Progenitor cell of endocrine pancreas (in vitro differentiated cells): ENCODE measurements around the gene PARN. TPM values are rescaled to one million over a fixed set of nuclear protein-coding genes. Genes with fewer than 3 reads are reported as not detected.
"Not testable (repeated sequence)": the region's sequence is repeated elsewhere in the genome, so short reads cannot be mapped to it uniquely, and the experiment has no call there.

ENCODE experiments used
- DNase-seq: peaks from one replicate; pipeline ENCODE4 v3.0.0; 2021; ENCODE audit warnings: low spot score; ENCODE audit not compliant: unreplicated experiment
- H3K27ac Mint-ChIP-seq: 2 replicates; pipeline ENCODE4 v1.8.0; 2021; ENCODE audit warnings: mild to moderate bottlenecking, moderate library complexity, mixed read lengths
- H3K27me3 Mint-ChIP-seq: 2 replicates; pipeline ENCODE4 v1.8.0; 2021; ENCODE audit warnings: mixed read lengths
- H3K36me3 Mint-ChIP-seq: 2 replicates; pipeline ENCODE4 v1.8.0; 2022; ENCODE audit warnings: mixed read lengths; ENCODE audit not compliant: insufficient read depth
- H3K4me1 Mint-ChIP-seq: 2 replicates; pipeline ENCODE4 v1.8.0; 2021; ENCODE audit warnings: low read depth, mixed read lengths
- H3K4me3 Mint-ChIP-seq: 2 replicates; pipeline ENCODE4 v1.8.0; 2021; ENCODE audit warnings: low read depth, mild to moderate bottlenecking, moderate library complexity, mixed read lengths
- H3K9me3 Mint-ChIP-seq: 2 replicates; pipeline ENCODE4 v1.8.0; 2021; ENCODE audit warnings: low read depth, mixed read lengths
- total RNA-seq: library from RNA; stranded (reverse); gene quantifications from 2 replicates; pipeline ENCODE4 v1.2.1, GENCODE V29; 2021
- TF ChIP-seq, protein P1 (sequence below): fragments of 200-600 bp; sonication (generic); IDR thresholded peaks from one replicate; pipeline ENCODE4 v1.5.0; 2021; ENCODE audit warnings: antibody characterized with exemption, mild to moderate bottlenecking; ENCODE audit not compliant: unreplicated experiment

Gene PARN
- total RNA-seq, 1 donor from 2014 or later = 31.4 TPM

DNA sequence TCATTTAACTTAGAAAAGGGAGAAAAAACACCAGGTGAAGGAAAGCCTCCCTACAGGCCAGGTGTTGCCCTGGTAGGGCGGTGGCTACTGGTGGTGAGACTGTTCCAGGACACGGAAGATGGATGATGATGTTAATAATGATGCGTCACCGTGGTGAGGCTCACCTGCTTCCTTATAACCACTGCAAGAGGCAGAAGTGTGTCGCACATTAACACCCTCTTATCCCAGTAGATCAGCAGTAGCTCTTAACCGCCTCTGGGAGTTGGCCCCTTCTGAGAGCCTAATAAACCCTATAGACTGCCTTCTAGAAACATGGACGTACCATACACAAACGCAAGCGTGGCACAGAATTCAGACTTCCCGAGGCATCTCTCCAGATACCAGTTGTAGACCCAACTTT lies 10.5 kb upstream of the PARN start:
- H3K27ac Mint-ChIP-seq = peak overlapping the region; percentile 25
- H3K4me1 Mint-ChIP-seq = peaks cover 35% of the 10 kb centered on the region
- DNase-seq = no peak
- peaks cover 10% of the 10 kb centered on the region for H3K36me3 Mint-ChIP-seq
- H3K4me3 Mint-ChIP-seq = no peak overlapping the region
- no peaks in the 10 kb centered on the region for H3K27me3 Mint-ChIP-seq
- TF ChIP-seq, protein P1, sequence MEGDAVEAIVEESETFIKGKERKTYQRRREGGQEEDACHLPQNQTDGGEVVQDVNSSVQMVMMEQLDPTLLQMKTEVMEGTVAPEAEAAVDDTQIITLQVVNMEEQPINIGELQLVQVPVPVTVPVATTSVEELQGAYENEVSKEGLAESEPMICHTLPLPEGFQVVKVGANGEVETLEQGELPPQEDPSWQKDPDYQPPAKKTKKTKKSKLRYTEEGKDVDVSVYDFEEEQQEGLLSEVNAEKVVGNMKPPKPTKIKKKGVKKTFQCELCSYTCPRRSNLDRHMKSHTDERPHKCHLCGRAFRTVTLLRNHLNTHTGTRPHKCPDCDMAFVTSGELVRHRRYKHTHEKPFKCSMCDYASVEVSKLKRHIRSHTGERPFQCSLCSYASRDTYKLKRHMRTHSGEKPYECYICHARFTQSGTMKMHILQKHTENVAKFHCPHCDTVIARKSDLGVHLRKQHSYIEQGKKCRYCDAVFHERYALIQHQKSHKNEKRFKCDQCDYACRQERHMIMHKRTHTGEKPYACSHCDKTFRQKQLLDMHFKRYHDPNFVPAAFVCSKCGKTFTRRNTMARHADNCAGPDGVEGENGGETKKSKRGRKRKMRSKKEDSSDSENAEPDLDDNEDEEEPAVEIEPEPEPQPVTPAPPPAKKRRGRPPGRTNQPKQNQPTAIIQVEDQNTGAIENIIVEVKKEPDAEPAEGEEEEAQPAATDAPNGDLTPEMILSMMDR = no peak
- no peaks in the 10 kb centered on the region for H3K9me3 Mint-ChIP-seq

DNA sequence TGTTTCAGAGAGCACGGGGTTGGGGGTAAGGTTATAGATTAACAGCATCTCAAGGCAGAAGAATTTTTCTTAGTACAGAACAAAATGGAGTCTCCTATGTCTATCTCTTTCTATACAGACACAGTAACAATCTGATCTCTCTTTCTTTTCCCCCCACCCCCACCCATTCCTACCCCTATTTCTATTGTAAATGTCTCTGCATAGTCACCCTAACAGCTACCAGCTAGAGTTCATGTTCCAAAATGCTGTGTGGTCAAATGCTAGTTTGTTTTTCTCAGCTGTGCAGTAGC lies 6.8 kb upstream of the PARN start:
- peak overlapping the region; percentile 53 for H3K4me3 Mint-ChIP-seq
- not testable (repeated sequence) for H3K27me3 Mint-ChIP-seq, H3K9me3 Mint-ChIP-seq, DNase-seq, H3K36me3 Mint-ChIP-seq
- peak overlapping the region; percentile 97 for H3K27ac Mint-ChIP-seq
- H3K4me1 Mint-ChIP-seq = peaks cover 50% of the 10 kb centered on the region

- Mint-ChIP-seq H3K27ac (peak overlapping the region; percentile 97), H3K4me1 (peaks cover 50% of the 10 kb centered on the region), H3K4me3 (peak overlapping the region; percentile 53)
- H3K36me3 Mint-ChIP-seq, H3K27me3 Mint-ChIP-seq, DNase-seq, H3K9me3 Mint-ChIP-seq: not testable (repeated sequence)
Observed at GRCh38 chr16:14636179-14636950, 6.3 kb upstream of the PARN start.

DNA sequence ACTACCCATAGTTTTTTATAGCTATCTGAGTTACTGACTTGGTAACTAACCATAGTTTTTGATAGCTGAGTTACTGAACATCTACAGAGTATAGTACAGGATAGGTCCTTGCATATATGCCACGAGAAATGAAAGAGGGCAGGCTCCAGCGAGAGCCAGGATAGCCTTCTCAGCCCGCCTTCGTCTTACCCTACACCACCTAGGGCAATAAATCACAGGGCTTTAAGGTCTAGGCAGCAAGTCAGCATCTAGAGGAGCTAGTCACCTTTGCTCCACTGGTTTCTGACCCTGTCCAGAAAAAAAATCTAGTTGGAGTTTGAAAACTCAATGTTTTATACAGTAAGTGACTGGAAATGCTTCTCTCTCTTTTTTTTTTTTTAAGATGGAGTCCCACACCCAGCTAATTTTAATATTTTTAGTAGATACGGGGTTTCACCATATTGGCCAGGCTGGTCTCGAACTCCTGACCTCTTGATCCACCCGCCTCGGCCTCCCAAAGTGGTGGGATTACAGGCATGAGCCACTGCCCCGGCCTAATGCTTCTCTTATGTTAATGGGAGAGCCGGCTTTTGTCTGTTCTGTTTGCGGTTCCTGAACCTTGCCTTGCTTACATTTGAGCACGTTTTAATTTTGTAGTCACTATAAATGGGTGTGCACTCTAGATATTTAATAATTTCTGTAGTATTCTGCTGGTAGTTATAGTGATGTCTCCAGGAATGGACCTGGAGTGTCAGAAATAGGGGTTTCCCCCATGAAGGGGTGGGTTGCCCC lies 5.5 kb upstream of the PARN start:
- DNase-seq = no peak
- Mint-ChIP-seq H3K4me1 (peaks cover 44% of the 10 kb centered on the region), H3K27me3 (no peaks in the 10 kb centered on the region), H3K9me3 (no peaks in the 10 kb centered on the region), H3K27ac (peak overlapping the region; percentile 97), H3K36me3 (peaks cover 7% of the 10 kb centered on the region), H3K4me3 (peak overlapping the region; percentile 53)
- TF ChIP-seq, protein P1 = no peak

DNA sequence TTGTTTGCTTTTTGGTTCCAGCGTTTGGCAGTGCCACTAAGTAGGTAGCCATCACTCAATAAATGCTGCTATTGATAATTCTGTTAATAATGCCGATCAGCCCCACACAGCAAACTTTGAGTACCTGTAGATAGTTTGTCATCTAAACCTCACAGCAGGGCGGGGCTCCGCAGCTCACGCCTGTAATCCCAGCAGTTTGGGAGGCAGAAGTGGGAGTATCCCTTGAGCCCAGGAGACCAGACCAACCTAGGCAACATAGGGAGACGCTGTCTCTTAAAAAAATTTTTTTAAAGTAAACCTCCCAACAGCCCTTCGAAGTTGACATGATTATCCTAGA lies 4.3 kb upstream of the PARN start:
- TF ChIP-seq, protein P1 = no peak

GRCh38 chr16:14632693-14633569 lies 2.9 kb upstream of the PARN start, which contains the start of gene BFAR:
Gene BFAR (plus strand): TSS chr16:14632951. CDS start chr16:14644347, 11,396 bp downstream.
- Mint-ChIP-seq H3K27ac (peak within 1 kb of the TSS; percentile 100), H3K36me3 (peaks cover 2% of the 10 kb centered on the region), H3K4me1 (peaks cover 45% of the 10 kb centered on the region), H3K27me3 (no peaks in the 10 kb centered on the region), H3K9me3 (peaks cover 4% of the 10 kb centered on the region), H3K4me3 (peak within 1 kb of the TSS; percentile 100)
- peak; percentile 99 for DNase-seq
- TF ChIP-seq, protein P1 = no peak

More for the DNA sequence above, 4.3 kb upstream of the PARN start:
- H3K27ac Mint-ChIP-seq = peak overlapping the region; percentile 100
- H3K4me1 Mint-ChIP-seq = peaks cover 38% of the 10 kb centered on the region
- H3K4me3 Mint-ChIP-seq = peak overlapping the region; percentile 100
- peaks cover 4% of the 10 kb centered on the region for H3K9me3 Mint-ChIP-seq
- DNase-seq = no peak
- peaks cover 4% of the 10 kb centered on the region for H3K36me3 Mint-ChIP-seq
- H3K27me3 Mint-ChIP-seq = no peaks in the 10 kb centered on the region

DNA sequence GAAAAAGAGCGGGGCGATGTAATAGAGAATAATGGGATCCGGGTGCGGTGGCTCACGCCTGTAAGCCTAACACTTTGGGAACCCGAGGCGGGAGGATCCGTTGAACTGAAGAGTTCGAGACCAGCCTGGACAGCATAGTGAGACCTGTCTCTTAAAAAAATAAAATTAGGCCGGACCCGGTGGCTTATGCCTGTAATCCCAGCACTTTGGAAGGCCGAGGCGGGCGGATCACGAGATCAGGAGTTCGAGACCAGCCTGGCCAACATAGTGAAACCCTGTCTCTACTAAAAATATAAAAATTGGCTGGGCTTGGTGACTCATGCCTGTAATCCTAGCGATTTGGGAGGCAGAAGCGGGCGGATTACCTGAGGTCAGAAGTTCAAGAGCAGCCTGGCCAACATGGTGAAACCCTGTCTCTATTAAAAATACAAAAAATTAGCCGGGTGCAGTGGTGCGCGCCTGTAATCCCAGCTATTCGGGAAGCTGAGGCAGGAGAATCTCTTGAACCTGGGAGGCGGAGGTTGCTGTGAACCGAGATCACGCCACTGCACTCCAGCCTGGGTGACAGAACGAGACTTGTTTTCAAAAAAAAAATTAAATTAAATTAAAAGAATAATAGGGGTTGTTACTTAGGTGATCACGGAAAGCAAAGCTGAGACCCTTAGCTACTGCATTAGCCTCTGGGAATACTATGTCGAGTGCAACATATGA lies 715 bp upstream of the PARN start:
- not testable (repeated sequence) for H3K9me3 Mint-ChIP-seq, H3K36me3 Mint-ChIP-seq, H3K27me3 Mint-ChIP-seq

More for the DNA sequence above, 715 bp upstream of the PARN start:
- peak overlapping the region; percentile 100 for H3K4me3 Mint-ChIP-seq
- peaks cover 27% of the 10 kb centered on the region for H3K4me1 Mint-ChIP-seq
- not testable (repeated sequence) for DNase-seq
- peak overlapping the region; percentile 93 for H3K27ac Mint-ChIP-seq
